Hypothalamus (tissue), 51 donors: ENCODE data around the gene FSTL4.

Experiments
- DNase-seq, 51 donors: peaks; one replicate each; lab custom pipeline; 2025; lab: John Stamatoyannopoulos, UW

The FSTL4 gene

GRCh38 chr5:133612249-133612860 is at the start of gene FSTL4:
Gene FSTL4 (minus strand): TSS chr5:133612541.
- DNase-seq, result peak in 24 of 51 donors; percentile 3 to 59 (median 26)

- no peak for DNase-seq
Observed at GRCh38 chr5:133661389-133661788, 49.0 kb upstream of the FSTL4 start.

- no peak for DNase-seq
Observed at GRCh38 chr5:133658327-133658726, 46.0 kb upstream of the FSTL4 start.

- no peak for DNase-seq
Observed at GRCh38 chr5:133657036-133657435, 44.7 kb upstream of the FSTL4 start.

- no peak for DNase-seq
Observed at GRCh38 chr5:133655966-133656365, 43.6 kb upstream of the FSTL4 start.

GRCh38 chr5:133653760-133654049 is 41.4 kb upstream of the FSTL4 start:
- no peak for DNase-seq

GRCh38 chr5:133652951-133653759 is 40.8 kb upstream of the FSTL4 start:
- no peak for DNase-seq

- no peak for DNase-seq
Observed at GRCh38 chr5:133644000-133644865, 31.9 kb upstream of the FSTL4 start.

GRCh38 chr5:133643365-133643764 is 31.0 kb upstream of the FSTL4 start:
- DNase-seq, result no peak

- no peak for DNase-seq
Observed at GRCh38 chr5:133642153-133642722, 29.9 kb upstream of the FSTL4 start.

- DNase-seq, result no peak
Observed at GRCh38 chr5:133641683-133642082, 29.3 kb upstream of the FSTL4 start.

GRCh38 chr5:133639850-133640528 is 27.6 kb upstream of the FSTL4 start:
- no peak for DNase-seq

GRCh38 chr5:133638436-133638835 is 26.1 kb upstream of the FSTL4 start:
- no peak for DNase-seq

GRCh38 chr5:133637206-133637605 is 24.9 kb upstream of the FSTL4 start:
- DNase-seq, result no peak

- no peak for DNase-seq
Observed at GRCh38 chr5:133635051-133635450, 22.7 kb upstream of the FSTL4 start.

GRCh38 chr5:133627180-133627579 is 14.8 kb upstream of the FSTL4 start:
- DNase-seq, result no peak

GRCh38 chr5:133624316-133624715 is 12.0 kb upstream of the FSTL4 start:
- no peak for DNase-seq

GRCh38 chr5:133618141-133618540 is 5.8 kb upstream of the FSTL4 start:
- no peak for DNase-seq

- DNase-seq, result no peak
Observed at GRCh38 chr5:133613743-133614142, 1.4 kb upstream of the FSTL4 start.

- DNase-seq, result no peak
Observed at GRCh38 chr5:133613184-133613583, 843 bp upstream of the FSTL4 start.
